Vagina (tissue), 2 donors: ENCODE measurements around the gene STX3.

Experiments used
- CTCF ChIP-seq, 3 experiments: fragments of 450-650 bp in 2 of 3; fragments of 200-600 bp in 1 of 3; sonication (generic) in 1 of 3; IDR thresholded peaks; one replicate each; pipeline ENCODE4 v1.5.1; 2017 to 2019; ENCODE audit warnings: antibody characterized with exemption in 3 of 3, mild to moderate bottlenecking in 2 of 3, moderate library complexity in 2 of 3
- POLR2A ChIP-seq, 2 donors: fragments of 450-650 bp; IDR thresholded peaks; one replicate each; pipeline ENCODE4 v1.6.1; 2017; ENCODE audit warnings: antibody characterized with exemption in 2 of 2, mild to moderate bottlenecking in 2 of 2, moderate library complexity in 2 of 2
- POLR2AphosphoS5 ChIP-seq, 2 donors: sonication (generic); formaldehyde crosslinking; IDR thresholded peaks; one replicate each; pipeline ENCODE4 v1.9.0; 2017; ENCODE audit warnings: antibody characterized with exemption in 2 of 2, mild to moderate bottlenecking in 2 of 2, low read depth in 1 of 2; ENCODE audit not compliant: insufficient read depth in 1 of 2

- TF ChIP-seq POLR2A (IDR thresholded peaks at IDR 0.05) = no peak
- no peak for TF ChIP-seq CTCF (IDR thresholded peaks at IDR 0.05)
- no peak for TF ChIP-seq POLR2AphosphoS5 (IDR thresholded peaks at IDR 0.05; ENCODE audit: insufficient read depth in 1 of 2, low read depth in 1 of 2)
Measured at GRCh38 chr11:59785818-59786217, 30.6 kb downstream of the STX3 start.
